Lower leg skin (tissue), 3 donors: ENCODE data around the gene IL1R2.

Experiments
- CTCF ChIP-seq, 3 donors: fragments of 450-650 bp; IDR thresholded peaks; one replicate each; pipeline ENCODE4 v1.5.1; 2016; ENCODE audit warnings: antibody characterized with exemption in 3 of 3, mild to moderate bottlenecking in 3 of 3, moderate library complexity in 2 of 3
- POLR2A ChIP-seq, 2 donors: fragments of 450-650 bp; IDR thresholded peaks; one replicate each; pipeline ENCODE4 v1.6.1; 2016 to 2017; ENCODE audit warnings: antibody characterized with exemption in 2 of 2, mild to moderate bottlenecking in 1 of 2, moderate library complexity in 1 of 2

DNA sequence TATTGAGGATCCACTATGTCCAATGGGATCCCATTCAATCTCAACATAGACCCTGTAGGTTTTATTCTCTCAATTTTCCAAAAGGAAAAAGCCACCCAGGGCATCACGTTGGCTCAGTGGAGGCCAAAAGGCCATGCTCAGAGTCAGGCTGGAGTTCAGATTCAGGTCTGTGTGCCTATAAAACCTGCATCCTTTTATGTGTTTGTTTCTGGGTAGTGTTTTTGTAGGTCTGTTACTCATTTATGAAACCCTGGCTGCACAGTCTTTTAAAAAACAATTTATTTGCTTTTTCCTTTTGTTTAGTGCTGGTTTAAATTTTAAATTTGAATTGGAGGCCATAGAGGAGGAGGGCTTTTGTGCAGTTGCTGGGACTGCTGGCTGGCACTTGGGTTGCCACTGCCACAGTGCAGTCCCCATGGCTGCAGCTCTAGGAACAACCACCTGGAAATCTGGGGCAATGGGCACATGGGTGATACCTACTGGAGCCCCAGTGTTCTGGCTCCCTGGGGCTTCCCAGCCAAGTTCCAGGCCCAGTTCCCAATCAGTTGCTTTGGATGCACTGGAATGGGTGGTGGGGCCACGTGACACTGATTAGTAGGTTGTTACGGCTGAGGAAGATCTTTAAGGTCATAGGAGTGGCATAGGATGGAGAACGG lies 31.3 kb downstream of the IL1R2 start:
- TF ChIP-seq POLR2A (IDR thresholded peaks at IDR 0.05), result no peak
- no peak for TF ChIP-seq CTCF (IDR thresholded peaks at IDR 0.05)
